HepG2 (cell line): ENCODE measurements around the gene CFAP300. TPM values are rescaled to one million over a fixed set of nuclear protein-coding genes. Genes with fewer than 3 reads are reported as not detected.
A peak's percentile ranks its signal among the peaks of the same experiment; 100 is the strongest.

Experiments used
- KDM4B ChIP-seq: sonication (generic); formaldehyde crosslinking; IDR thresholded peaks from 2 replicates; pipeline ENCODE4 v1.4.0; 2020; ENCODE audit warnings: missing genetic modification reagents
- MIXL1 ChIP-seq: IDR thresholded peaks from 2 replicates; pipeline ENCODE4 v1.6.1; 2016
- NCOR1 ChIP-seq: fragments of 200-600 bp; sonication (generic); IDR thresholded peaks from 2 replicates; pipeline ENCODE4 v1.7.0; 2017; ENCODE audit warnings: antibody characterized with exemption, low read length, borderline replicate concordance
- RARA ChIP-seq: IDR thresholded peaks from 2 replicates; pipeline ENCODE4 v1.6.1; 2016; ENCODE audit warnings: missing genetic modification reagents, missing compliant biosample characterization
- RCOR2 ChIP-seq: IDR thresholded peaks from 2 replicates; pipeline ENCODE4 v1.6.1; 2016; ENCODE audit warnings: missing biosample characterization, missing genetic modification reagents
- RORA ChIP-seq: sonication (generic); formaldehyde crosslinking; IDR thresholded peaks from 2 replicates; pipeline ENCODE4 v1.5.0; 2020; ENCODE audit warnings: mild to moderate bottlenecking, missing genetic modification reagents, moderate library complexity
- SALL2 ChIP-seq: sonication (generic); formaldehyde crosslinking; IDR thresholded peaks from 2 replicates; pipeline ENCODE4 v1.8.1; 2023; ENCODE audit warnings: mild to moderate bottlenecking, missing genetic modification reagents, inconsistent platforms
- SKI ChIP-seq: fragments of 450-650 bp; IDR thresholded peaks from one replicate; pipeline ENCODE4 v1.6.1; 2018; ENCODE audit warnings: mild to moderate bottlenecking; ENCODE audit not compliant: partially characterized antibody
- ZNF138 ChIP-seq: sonication (generic); formaldehyde crosslinking; IDR thresholded peaks from 2 replicates; pipeline ENCODE4 v1.5.0; 2020; ENCODE audit warnings: mild to moderate bottlenecking, low read depth, missing genetic modification reagents
- ZNF329 ChIP-seq: sonication (generic); formaldehyde crosslinking; IDR thresholded peaks from 2 replicates; pipeline ENCODE4 v1.9.0; 2021; ENCODE audit warnings: low read depth, mild to moderate bottlenecking, missing genetic modification reagents
- ZNF33B ChIP-seq: sonication (generic); formaldehyde crosslinking; IDR thresholded peaks from 2 replicates; pipeline ENCODE4 v1.5.1; 2020; ENCODE audit warnings: mild to moderate bottlenecking, missing genetic modification reagents
- ZNF484 ChIP-seq: sonication (generic); formaldehyde crosslinking; IDR thresholded peaks from 2 replicates; pipeline ENCODE4 v1.5.1; 2020; ENCODE audit warnings: mild to moderate bottlenecking, low read depth, missing genetic modification reagents, borderline replicate concordance
- ZNF562 ChIP-seq: sonication (generic); formaldehyde crosslinking; IDR thresholded peaks from 2 replicates; pipeline ENCODE4 v1.8.0; 2022; ENCODE audit warnings: missing genetic modification reagents, borderline replicate concordance
- ZNF629 ChIP-seq: sonication (generic); formaldehyde crosslinking; conservative IDR thresholded peaks from 2 replicates; pipeline ENCODE4 v1.5.0; 2020; ENCODE audit warnings: missing genetic modification reagents
- ZNF7 ChIP-seq: IDR thresholded peaks from 2 replicates; pipeline ENCODE4 v1.6.1; 2016; ENCODE audit warnings: missing biosample characterization, missing genetic modification reagents
- ZNF749 ChIP-seq: sonication (generic); formaldehyde crosslinking; IDR thresholded peaks from 2 replicates; pipeline ENCODE4 v1.8.0; 2022; ENCODE audit warnings: mild to moderate bottlenecking, missing genetic modification reagents, moderate library complexity, borderline replicate concordance
- ZNF782 ChIP-seq: sonication (generic); formaldehyde crosslinking; IDR thresholded peaks from 2 replicates; pipeline ENCODE4 v1.4.0; 2020; ENCODE audit warnings: missing genetic modification reagents, mild to moderate bottlenecking, borderline replicate concordance
- ZNF83 ChIP-seq: sonication (generic); formaldehyde crosslinking; IDR thresholded peaks from 2 replicates; pipeline ENCODE4 v1.4.0; 2020; ENCODE audit warnings: missing genetic modification reagents, mild to moderate bottlenecking, borderline replicate concordance
- ZSCAN25 ChIP-seq: sonication (generic); formaldehyde crosslinking; IDR thresholded peaks from 2 replicates; pipeline ENCODE4 v1.8.0; 2022; ENCODE audit warnings: mild to moderate bottlenecking, missing genetic modification reagents
- polyA plus RNA-seq, 8 experiments: library from polyadenylated mRNA; depleted of rRNA in 3 of 8; stranded (reverse) in 7 of 8; unstranded in 1 of 8; fragments of >200 nt; fragmentation: Illumina TruSeq in 4 of 8; extraction: Trizol in 4 of 8; gene quantifications; 2 replicates each; pipeline versions ENCODE4 v1.2.1 to v1.2.3, GENCODE V29; 2011 to 2016; ENCODE audit warnings: low read depth in 4 of 8, missing spikeins in 1 of 8, mixed read lengths in 1 of 8; ENCODE audit not compliant: insufficient read depth in 1 of 8
- total RNA-seq, 5 experiments: library from RNA; depleted of rRNA; stranded (reverse); fragments of >200 nt; fragmentation: Illumina TruSeq; extraction: Trizol; gene quantifications; 2 replicates each; pipeline ENCODE4 v1.2.3, GENCODE V29; 2016; ENCODE audit warnings: low read depth in 1 of 5
- TF ChIP-seq, protein P1 (sequence below): sonication (generic); formaldehyde crosslinking; conservative IDR thresholded peaks from 2 replicates; pipeline ENCODE4 v1.4.0; 2020; ENCODE audit warnings: missing genetic modification reagents
- TF ChIP-seq, protein P2 (sequence below): sonication (generic); formaldehyde crosslinking; IDR thresholded peaks from 2 replicates; pipeline ENCODE4 v1.8.0; 2022; ENCODE audit warnings: missing genetic modification reagents, mild to moderate bottlenecking, inconsistent platforms, borderline replicate concordance
- TF ChIP-seq, protein P3 (sequence below): sonication (generic); formaldehyde crosslinking; IDR thresholded peaks from 2 replicates; pipeline ENCODE4; 2020; ENCODE audit warnings: missing genetic modification reagents, mild to moderate bottlenecking, borderline replicate concordance
- TF ChIP-seq, protein P4 (sequence below): sonication (generic); formaldehyde crosslinking; IDR thresholded peaks from 2 replicates; pipeline ENCODE4 v1.8.1; 2023; ENCODE audit warnings: missing genetic modification reagents, inconsistent platforms, borderline replicate concordance

CFAP300 gene
- total and polyA plus RNA-seq, 2 of the 13 experiments (the other 11 are each of a cell fraction or from before 2014, with no cell fraction given) = not detected

DNA sequence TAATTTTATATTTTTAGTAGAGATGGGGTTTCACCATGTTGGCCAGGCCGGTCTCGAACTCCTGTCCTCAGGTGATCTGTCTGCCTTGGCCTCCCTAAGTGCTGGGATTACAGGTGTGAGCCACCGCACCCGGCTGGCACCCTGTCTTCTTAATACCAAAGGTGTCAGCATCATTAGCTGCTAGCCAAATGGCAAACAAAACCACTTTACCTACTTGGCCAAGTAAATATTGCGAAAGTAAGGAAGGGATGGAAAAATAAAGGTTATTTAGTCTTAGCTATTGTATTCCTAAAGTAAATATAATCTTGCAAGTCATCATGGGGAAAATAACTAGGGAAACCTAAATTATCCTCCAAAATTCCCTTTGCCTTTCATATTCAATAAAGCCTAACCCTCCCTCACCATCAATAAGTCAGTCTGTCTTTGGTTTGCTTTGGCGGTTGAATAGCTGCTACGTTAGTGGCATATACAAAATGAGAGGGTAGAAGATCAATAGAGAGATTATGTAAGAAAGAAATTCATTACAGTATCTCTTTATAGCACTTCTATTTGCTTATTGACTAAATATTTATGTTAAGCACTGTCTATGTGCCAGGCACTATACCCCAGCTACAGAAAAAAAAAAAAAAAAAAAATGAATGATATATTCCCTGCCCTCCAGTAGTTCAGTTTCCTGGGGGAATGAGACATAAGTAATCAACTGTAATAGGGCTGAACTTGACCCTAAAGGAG is 40.2 kb upstream of the CFAP300 start (continued):
- TF ChIP-seq ZSCAN25 (CRISPR knock-in tag) (no peak), ZNF138 (CRISPR knock-in tag) (no peak), ZNF484 (CRISPR knock-in tag) (no peak), KDM4B (CRISPR knock-in tag) (no peak), ZNF7 (CRISPR knock-in tag) (no peak), RORA (CRISPR knock-in tag) (no peak), ZNF562 (no peak), ZNF629 (CRISPR knock-in tag) (no peak), ZNF83 (CRISPR knock-in tag) (no peak), SALL2 (no peak), ZNF329 (CRISPR knock-in tag) (no peak), MIXL1 (0 out of 2 replicates have a peak, but pooled peaks have one; percentile 51), NCOR1 (no peak), SKI (peak; percentile 20), ZNF749 (CRISPR knock-in tag) (no peak), RARA (CRISPR knock-in tag) (peak; percentile 64), ZNF33B (CRISPR knock-in tag) (no peak), RCOR2 (CRISPR knock-in tag) (peak; percentile 86), ZNF782 (CRISPR knock-in tag) (no peak)
- TF ChIP-seq, protein P1, sequence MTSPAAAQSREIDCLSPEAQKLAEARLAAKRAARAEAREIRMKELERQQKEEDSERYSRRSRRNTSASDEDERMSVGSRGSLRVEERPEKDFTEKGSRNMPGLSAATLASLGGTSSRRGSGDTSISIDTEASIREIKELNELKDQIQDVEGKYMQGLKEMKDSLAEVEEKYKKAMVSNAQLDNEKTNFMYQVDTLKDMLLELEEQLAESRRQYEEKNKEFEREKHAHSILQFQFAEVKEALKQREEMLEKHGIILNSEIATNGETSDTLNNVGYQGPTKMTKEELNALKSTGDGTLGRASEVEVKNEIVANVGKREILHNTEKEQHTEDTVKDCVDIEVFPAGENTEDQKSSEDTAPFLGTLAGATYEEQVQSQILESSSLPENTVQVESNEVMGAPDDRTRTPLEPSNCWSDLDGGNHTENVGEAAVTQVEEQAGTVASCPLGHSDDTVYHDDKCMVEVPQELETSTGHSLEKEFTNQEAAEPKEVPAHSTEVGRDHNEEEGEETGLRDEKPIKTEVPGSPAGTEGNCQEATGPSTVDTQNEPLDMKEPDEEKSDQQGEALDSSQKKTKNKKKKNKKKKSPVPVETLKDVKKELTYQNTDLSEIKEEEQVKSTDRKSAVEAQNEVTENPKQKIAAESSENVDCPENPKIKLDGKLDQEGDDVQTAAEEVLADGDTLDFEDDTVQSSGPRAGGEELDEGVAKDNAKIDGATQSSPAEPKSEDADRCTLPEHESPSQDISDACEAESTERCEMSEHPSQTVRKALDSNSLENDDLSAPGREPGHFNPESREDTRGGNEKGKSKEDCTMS = no peak
- TF ChIP-seq, protein P2, sequence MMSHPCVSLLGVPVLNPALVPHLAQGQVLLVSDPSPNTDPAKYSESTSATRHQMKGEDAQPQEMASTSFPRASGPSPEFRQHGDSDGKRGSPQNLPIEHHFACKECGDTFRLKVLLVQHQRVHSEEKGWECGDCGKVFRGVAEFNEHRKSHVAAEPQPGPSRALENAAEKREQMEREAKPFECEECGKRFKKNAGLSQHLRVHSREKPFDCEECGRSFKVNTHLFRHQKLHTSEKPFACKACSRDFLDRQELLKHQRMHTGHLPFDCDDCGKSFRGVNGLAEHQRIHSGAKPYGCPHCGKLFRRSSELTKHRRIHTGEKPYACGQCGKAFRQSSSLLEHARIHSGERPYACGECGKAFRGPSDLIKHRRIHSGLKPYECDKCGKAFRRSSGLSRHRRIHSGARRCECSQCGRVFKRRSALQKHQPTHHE (CRISPR knock-in tag) = no peak
- TF ChIP-seq, protein P3, sequence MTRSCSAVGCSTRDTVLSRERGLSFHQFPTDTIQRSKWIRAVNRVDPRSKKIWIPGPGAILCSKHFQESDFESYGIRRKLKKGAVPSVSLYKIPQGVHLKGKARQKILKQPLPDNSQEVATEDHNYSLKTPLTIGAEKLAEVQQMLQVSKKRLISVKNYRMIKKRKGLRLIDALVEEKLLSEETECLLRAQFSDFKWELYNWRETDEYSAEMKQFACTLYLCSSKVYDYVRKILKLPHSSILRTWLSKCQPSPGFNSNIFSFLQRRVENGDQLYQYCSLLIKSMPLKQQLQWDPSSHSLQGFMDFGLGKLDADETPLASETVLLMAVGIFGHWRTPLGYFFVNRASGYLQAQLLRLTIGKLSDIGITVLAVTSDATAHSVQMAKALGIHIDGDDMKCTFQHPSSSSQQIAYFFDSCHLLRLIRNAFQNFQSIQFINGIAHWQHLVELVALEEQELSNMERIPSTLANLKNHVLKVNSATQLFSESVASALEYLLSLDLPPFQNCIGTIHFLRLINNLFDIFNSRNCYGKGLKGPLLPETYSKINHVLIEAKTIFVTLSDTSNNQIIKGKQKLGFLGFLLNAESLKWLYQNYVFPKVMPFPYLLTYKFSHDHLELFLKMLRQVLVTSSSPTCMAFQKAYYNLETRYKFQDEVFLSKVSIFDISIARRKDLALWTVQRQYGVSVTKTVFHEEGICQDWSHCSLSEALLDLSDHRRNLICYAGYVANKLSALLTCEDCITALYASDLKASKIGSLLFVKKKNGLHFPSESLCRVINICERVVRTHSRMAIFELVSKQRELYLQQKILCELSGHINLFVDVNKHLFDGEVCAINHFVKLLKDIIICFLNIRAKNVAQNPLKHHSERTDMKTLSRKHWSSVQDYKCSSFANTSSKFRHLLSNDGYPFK = no peak
- TF ChIP-seq, protein P4, sequence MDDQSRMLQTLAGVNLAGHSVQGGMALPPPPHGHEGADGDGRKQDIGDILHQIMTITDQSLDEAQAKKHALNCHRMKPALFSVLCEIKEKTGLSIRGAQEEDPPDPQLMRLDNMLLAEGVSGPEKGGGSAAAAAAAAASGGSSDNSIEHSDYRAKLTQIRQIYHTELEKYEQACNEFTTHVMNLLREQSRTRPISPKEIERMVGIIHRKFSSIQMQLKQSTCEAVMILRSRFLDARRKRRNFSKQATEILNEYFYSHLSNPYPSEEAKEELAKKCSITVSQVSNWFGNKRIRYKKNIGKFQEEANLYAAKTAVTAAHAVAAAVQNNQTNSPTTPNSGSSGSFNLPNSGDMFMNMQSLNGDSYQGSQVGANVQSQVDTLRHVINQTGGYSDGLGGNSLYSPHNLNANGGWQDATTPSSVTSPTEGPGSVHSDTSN (CRISPR knock-in tag) = no peak
